HG03575 (cell line): ENCODE data around the gene ARSD.
"Not testable (repeated sequence)": the region's sequence is repeated elsewhere in the genome, so short reads cannot be mapped to it uniquely, and the experiment has no call there.

ENCODE experiments used
- ATAC-seq: cut with Tn5 transposase; IDR thresholded peaks from one replicate; pipeline ENCODE4 v1.9.1; 2021; ENCODE audit not compliant: unreplicated experiment, insufficient number of reproducible peaks, low FRiP score; ENCODE audit errors: extremely low read depth

ARSD gene, protein sequence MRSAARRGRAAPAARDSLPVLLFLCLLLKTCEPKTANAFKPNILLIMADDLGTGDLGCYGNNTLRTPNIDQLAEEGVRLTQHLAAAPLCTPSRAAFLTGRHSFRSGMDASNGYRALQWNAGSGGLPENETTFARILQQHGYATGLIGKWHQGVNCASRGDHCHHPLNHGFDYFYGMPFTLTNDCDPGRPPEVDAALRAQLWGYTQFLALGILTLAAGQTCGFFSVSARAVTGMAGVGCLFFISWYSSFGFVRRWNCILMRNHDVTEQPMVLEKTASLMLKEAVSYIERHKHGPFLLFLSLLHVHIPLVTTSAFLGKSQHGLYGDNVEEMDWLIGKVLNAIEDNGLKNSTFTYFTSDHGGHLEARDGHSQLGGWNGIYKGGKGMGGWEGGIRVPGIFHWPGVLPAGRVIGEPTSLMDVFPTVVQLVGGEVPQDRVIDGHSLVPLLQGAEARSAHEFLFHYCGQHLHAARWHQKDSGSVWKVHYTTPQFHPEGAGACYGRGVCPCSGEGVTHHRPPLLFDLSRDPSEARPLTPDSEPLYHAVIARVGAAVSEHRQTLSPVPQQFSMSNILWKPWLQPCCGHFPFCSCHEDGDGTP

DNA sequence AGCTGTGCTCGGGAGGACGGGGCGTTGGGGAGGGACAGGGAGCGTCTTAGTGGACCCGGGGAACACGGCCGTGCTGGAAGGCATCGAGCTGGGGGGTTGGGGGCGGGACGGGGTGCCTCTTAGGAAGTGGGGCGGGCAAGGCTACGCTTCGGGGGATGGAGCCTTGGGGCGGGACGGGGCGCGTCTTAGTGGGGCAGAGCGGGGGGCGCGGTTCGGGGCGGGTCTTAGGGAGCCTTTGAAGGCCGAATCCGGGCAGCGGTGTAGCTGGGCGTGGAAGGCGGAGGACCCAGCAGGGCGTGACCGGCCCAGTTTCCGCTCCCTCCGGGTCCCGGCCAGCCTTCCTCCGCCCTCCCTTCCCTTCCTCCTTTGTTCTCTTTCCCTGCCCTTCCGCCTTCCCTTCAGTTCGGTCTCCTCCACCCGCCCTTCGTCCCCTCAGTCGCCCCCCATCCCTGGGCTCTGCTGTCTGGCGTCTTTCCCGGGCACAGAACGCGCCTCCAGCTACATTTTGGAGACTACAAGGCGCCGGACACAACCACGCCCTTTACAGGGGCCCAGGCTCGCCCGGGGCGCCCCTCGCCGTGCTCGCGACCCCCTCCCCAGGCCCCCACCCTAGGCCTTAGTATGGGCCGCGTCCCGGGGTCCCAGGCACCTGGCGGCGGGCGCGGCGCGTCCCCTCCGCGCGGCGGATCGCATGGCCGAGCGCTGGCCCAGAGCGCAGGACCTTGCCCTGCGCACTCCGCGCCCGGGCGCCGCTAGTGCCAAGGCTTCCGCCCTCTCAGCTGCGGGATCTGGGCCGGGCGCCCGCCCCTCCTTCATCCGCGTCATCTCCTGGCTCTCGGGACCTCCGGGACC is at the start of gene ARSD:
ARSD (minus strand) TSS at position 757 of the 852 bp plus-strand sequence; CDS start at position 693, 64 bp downstream.
- no peak for ATAC-seq

DNA sequence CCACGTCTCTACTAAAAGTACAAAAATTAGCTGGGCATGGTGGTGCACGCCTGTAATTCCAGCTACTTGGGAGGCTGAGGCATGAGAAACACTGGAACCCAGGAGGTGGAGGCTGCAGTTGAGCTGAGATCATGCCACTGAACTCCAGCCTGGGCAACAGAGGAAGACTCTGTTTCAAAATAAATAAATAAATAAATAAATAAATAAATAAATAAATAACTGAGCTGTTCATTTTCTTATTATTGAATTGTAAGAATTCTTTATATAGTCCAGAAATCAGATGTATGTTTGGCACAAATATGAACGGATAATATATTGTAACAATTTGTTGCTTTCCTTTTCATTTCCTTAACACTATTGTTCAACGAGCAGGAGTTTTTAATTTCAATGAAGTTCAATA is 49.5 kb upstream of the ARSD start:
- ATAC-seq = not testable (repeated sequence)

DNA sequence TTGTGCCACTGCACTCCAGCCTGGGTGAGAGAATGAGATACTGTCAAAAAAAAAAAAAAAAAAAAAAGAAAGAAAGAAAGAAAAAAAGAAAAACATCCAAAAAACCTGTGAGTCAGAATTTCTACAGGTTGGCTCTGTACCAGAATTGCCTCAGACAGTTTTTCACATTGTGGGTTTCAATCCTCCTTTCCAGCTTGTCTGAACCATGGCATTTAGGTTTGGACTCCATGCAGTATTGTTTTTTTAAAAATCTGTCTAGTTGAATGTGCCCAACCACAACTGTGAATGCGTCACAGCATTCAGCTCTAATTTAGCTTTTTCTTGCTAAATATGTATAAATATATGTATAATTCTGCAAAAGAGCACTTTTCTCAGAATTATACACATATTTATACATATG is 45.8 kb upstream of the ARSD start:
- no peak for ATAC-seq

DNA sequence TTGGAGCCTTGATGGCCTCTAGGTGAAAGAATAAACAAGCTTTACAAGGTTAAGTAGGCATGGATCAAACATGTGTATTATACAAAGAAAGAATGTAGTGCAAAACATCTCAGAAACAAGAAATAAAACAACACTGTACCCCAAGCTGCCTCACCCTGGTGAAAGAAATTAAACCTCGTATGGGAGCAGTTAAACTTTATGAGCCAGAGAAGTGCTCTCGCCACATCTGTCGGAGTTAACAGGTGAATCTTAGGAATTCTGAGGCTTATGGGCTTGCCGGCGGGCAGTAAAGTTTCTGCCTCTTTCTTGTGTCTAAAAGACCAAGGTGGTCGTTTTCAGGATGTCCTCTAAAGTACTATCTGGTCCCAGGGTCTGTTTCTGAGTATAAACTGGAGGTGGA is 43.3 kb upstream of the ARSD start:
- no peak for ATAC-seq

DNA sequence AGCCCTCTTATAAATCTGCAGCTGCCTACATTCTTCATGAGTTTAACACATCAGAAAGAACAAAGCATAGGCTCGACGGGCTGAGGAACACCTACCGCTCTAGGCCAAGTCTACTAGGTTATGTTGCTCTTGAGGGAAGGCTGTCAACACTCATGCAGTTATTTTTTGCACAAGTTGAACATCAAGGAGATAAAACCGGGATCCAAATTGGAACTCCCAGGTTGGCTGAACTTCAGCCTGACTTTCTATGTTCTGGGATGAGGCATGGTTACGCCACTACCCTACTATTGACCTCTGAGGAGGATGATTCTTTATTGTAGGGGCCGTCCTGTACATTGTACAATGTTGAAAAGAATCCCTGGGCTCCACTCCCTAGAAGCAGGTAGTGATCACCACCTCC is 39.9 kb upstream of the ARSD start:
- ATAC-seq = no peak

DNA sequence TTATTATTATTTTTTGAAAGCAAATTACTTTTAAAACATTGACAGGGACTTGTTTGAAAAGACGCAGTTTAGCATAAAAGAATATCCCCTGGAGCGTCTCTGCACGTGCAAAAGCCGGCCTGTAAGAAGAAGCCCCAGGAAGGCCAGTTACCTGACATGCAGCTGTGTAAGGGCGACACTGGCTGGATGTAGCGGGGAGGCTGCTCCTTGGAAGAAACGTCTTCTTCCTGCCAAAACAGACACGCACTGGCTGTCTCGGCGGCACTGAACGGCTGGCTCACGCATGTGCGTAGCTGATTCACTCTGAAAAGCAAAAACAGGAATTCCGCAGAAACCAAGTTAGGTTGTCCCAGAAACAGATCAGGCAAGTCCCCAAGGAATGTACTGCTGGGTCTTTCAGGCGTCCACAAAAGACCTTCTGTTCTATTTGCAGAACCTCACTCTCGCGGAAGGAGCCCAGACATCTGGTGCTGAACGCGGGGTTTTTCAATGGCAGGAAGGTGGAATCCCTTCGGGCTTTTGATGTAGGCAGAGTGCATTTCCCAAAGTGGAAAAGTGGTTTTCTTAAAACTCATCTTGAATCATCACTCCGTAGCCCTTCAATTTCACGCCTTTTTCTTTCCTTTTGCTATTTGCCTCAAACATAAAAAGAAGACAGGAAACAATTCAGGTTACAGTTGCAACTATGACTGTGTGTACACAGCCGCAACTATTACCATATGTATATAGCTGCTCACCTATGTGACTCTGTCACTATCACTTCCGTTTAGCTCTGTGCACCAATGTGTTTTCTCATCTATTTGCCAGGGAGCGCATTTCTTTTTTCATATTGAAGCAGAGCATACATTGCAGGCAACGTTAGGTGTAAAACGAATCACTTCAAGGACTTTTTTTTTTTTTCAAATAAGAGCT is 39.1 kb upstream of the ARSD start:
- ATAC-seq = no peak

DNA sequence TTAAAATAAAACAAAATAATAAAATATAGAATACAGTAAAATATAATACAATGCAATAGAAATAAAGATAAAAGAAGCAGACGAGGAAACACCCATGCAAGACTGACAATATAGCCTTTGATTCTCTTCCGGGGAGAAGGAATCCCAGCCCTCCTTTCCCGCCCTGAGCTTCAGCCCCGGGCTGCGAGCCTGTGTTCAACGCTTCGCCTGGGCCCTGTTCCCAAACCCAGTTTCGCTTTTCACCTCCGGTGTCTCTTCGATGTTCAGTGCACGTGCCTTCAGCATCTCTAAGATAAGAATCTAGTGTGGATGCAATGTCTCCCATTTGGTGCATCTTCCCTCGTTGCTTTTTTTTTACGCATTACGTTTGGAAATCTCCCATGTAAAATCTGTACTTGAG is 38.4 kb upstream of the ARSD start:
- ATAC-seq = no peak

DNA sequence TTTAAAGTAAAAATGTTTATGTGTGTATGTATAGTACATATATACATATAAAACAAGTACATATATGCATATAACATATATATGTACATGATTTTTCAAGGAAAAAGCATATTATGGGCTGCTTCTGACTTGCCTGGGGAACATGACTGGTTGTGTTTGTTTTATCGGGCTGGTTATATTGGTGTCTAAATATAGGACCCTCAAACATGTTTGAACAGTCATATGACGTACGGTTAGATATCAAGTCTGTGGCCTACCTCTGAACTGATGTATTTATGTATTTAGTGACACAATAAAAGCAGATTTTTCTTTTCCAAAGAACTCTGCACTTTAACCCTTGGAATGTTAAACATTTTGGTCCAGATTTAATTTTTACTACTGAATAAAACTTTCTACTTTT is 37.9 kb upstream of the ARSD start:
- no peak for ATAC-seq

DNA sequence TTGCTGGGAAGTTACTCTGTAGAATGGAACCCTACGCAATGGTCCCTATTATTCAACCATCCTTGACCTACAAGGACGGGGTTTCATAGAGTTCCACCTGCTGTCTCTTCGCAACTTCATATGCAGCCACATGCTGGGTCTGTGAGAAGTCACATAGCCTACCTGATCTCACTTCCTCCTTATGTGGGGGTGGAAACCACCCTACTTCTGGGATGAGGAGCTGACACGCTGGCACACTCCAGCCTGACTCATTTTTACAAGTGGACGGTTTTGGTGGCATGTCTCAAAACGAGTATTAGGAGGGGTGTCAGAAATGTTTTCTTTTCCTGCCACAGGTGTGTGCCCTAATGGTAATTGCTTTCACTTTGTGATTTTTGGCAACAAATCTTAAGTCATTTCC is 36.8 kb upstream of the ARSD start:
- no peak for ATAC-seq

DNA sequence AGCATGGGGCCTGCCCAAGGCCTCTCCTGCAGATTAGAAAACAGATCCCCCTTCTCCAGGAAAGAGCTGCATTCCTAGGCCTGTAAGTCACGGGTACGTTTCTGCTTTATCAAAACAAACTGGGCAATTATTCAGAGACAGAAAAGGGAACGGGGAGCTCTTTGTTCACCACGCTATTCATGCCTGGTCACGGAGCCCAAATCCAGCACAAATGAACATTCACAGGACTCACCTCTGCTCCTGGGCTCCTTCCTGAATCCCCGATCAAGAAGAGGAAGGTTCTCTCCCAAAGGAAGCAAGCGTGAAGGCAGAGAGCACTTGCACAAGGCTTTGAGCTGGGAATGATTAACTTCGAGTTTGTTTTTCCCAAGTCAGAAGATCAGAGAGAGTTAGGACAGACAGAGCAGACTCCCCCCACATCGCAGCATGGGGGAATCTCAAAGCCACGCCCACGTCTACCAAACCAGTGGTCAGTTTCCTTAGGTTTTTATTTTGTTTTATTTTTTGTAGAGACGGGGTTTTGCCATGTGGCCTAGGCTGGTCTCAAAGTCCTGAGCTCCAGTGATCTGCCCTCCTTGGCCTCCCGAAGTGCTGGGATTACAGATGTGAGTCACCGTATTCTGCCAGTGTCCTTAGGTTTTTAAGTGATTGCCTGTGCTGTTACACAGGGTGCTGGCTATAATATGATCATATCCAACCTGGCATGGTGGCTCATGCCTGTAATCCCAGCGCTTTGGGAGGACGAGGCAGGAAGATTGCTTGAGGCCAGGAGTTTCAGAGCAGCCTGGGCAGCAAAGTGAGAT is 35.1 kb upstream of the ARSD start:
- ATAC-seq = not testable (repeated sequence)

DNA sequence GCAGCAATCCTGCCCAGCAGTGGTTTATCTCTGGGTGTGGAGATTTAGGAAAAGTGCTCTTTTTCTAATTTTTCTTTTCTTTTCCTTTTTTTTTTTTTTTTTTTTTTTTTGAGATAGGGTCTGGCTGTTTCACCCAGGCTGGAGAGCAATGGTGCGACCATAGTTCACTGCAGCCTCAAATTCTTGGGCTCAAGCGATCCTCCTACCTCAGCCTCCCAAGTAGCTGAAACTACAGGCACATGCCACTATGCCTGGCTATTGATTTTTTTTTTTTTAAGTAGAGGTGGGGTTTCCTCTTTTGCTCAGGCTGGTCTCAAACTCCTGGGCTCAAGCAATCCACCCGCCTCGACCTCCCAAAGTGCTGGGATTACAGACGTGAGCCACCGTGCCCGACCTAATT is 34.3 kb upstream of the ARSD start:
- not testable (repeated sequence) for ATAC-seq

DNA sequence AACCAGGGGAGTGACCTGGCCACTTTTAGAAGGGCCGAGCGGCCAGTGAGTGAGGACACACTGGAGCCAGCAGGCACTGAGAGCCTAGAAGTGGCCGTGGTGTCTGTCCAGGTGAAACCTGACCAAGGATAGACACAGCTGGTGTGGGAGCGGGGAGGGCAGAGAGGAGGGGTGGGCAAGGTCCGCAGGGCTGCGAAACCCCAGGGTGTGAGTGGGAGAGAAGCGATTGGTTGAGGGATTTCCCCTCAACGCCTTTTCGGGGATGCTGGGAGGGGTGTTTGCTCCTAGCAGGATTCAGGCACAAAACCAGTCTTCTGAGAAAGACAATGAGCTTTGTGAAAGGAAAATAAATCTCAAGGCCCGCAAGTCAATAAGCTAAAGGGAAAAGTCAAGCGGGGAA is 33.2 kb upstream of the ARSD start:
- no peak for ATAC-seq

DNA sequence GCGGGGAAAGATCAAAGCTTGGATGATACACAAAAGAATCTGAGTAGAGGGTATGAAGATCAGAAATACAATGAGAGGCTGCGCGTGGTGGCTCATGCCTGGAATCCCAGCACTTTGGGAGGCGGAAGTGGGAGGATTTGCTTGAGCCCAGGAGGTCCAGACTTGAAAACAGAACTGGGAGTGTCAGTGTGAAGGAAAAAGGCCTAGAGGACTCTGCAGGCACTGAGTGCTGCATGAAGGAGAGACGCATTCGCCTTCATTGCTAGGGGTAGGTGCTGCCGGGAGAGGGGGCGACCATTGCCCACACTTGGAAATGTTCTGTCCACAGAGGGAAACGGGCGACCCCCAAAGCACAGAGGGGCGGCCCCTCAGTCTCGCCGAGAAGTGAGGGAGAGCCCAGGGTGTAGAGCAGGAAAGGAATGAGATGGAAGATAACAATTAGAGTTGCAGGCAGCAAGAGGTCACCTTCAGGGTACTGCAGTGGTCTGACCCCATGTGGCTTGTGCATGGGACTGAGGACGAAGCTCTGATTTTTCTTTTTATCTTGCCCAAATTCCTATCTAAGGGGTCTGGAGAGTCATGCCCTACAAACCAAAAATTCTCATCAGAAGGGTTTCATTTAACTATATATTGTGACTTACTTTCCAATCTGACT is 31.8 kb upstream of the ARSD start:
- ATAC-seq = no peak

DNA sequence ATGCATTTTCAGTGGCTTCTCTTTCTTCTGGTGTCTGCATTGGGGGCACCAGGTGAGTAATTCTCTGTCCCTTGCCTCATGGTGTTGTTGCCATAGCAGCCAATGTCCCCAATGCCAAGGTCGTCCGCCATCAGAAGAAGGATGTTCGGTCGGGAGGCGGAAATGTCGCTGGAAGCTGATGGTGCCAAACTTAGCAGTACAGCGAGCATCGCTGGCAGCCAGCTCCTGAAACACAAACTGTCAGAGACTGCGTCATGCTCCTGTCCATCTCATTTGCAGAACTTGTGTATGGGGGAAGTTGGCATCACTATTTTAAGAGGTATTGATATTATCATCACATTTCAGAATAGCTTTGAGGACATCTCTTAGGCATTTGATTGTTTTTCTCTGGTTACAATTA is 29.1 kb upstream of the ARSD start:
- ATAC-seq = no peak

DNA sequence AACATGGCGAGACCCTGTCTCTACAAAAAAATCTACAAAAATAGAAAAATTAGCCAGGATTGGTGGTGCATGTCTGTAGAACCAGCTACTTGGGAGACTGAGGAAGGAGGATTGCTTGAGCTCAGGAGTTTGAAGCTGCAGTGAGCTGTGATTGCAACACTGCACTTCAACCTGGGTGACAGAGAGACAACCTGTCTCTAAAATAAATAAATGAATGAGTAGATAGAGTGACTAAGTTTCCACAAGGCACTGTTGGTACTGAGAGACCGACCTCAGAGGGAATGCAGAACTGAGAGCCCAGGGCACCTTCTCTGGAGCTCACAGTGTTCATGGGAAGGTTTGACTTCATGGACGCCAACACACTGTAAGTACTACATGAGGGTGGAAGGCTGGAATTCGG is 26.7 kb upstream of the ARSD start:
- no peak for ATAC-seq

DNA sequence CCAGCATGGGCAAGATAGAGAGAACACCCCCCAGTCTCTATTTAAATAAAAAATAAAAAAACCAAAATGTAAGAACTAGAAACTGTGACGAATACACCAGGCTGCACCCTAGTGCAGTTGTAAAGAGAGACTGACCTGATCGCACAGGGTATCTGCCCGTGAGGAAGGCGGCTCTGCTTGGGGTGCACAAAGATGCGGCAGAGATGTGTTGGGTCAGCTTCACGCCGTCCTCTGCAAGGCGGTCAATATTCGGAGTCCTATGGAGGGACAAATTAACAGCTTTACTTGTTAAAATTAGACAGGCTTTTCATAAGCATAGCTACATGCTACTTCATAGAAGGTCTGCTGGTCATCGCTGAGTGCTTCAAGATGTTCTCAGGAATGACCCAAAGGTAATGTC is 26.1 kb upstream of the ARSD start:
- ATAC-seq = no peak

DNA sequence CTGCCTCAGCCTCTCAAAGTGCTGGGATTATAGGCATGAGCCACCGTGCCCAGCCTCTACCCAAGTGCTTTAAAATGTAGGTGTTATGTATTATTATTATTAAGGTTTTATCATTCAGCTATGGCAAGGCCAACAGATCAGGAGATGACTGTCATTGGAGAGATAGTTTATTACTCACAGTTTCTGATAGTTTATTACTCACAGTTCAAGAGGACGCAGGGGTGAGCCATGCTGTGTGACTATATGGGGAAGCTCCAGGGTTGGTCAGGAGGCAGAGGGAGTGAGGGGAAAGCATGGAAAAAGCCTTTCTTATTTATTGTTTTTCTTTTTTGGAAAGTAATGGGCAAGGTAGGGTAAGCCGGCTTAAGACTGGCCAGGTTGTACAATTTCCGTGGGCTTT is 25.4 kb upstream of the ARSD start:
- no peak for ATAC-seq

DNA sequence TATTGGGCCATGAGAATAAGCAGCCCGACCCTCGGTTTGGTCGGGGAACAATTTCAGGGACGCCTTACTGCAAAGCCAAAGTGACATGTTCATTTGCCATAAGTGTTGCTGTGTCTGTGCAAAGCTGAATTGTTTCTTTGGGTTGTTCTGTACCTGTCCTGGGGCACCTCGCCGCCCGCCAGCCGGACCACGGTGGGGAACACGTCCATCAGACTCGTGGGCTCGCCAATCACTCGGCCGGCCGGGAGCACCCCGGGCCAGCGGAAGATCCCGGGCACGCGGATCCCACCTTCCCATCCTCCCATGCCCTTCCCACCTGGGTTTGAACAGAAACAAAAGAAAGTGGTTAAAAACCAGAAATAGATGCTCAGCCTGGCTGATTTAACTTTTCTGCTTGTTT is 8.8 kb upstream of the ARSD start:
- ATAC-seq = not testable (repeated sequence)
